Osteocyte (in vitro differentiated cells): ENCODE measurements around the gene KRT12. TPM values are rescaled to one million over a fixed set of nuclear protein-coding genes. Genes with fewer than 3 reads are reported as not detected.

ENCODE experiments used
- DNase-seq: peaks from one replicate; pipeline ENCODE4 v3.0.0; 2021; ENCODE audit warnings: mixed read lengths; ENCODE audit not compliant: unreplicated experiment; ENCODE audit errors: extremely low spot score
- H3K27ac Mint-ChIP-seq: one replicate; pipeline ENCODE4 v1.8.0; 2021; ENCODE audit warnings: mild to moderate bottlenecking, mixed read lengths; ENCODE audit not compliant: unreplicated experiment
- H3K27me3 Mint-ChIP-seq: one replicate; pipeline ENCODE4 v1.8.0; 2021; ENCODE audit warnings: mixed read lengths; ENCODE audit not compliant: unreplicated experiment
- H3K36me3 Mint-ChIP-seq: one replicate; pipeline ENCODE4 v1.8.0; 2021; ENCODE audit warnings: mixed read lengths; ENCODE audit not compliant: unreplicated experiment
- H3K4me1 Mint-ChIP-seq: one replicate; pipeline ENCODE4 v1.8.0; 2021; ENCODE audit warnings: mixed read lengths; ENCODE audit not compliant: unreplicated experiment
- H3K4me3 Mint-ChIP-seq: one replicate; pipeline ENCODE4 v1.8.0; 2021; ENCODE audit warnings: mild to moderate bottlenecking, moderate library complexity, mixed read lengths; ENCODE audit not compliant: unreplicated experiment
- H3K9me3 Mint-ChIP-seq: one replicate; pipeline ENCODE4 v1.8.0; 2021; ENCODE audit warnings: mixed read lengths; ENCODE audit not compliant: unreplicated experiment
- CTCF ChIP-seq: fragments of 200-600 bp; sonication (generic); IDR thresholded peaks from 2 replicates; pipeline ENCODE4 v1.5.0; 2021; ENCODE audit warnings: antibody characterized with exemption, mild to moderate bottlenecking, moderate library complexity
- total RNA-seq: library from RNA; stranded (reverse); gene quantifications from 2 replicates; pipeline ENCODE4 v1.2.1, GENCODE V29; 2021

The KRT12 gene
- total RNA-seq, 1 donor from 2014 or later = not detected

GRCh38 chr17:40884708-40885512, 17.9 kb upstream of the KRT12 start, which contains the start of gene KRT20:
KRT20 (minus strand) TSS chr17:40885242; CDS start chr17:40885185, 57 bp downstream.
- peak; percentile 6 for TF ChIP-seq CTCF
- H3K36me3 Mint-ChIP-seq = no peaks in the 10 kb centered on the region
- H3K4me1 Mint-ChIP-seq = no peaks in the 10 kb centered on the region
- no peak within 1 kb of the TSS for H3K27ac Mint-ChIP-seq
- DNase-seq = no peak
- H3K4me3 Mint-ChIP-seq = no peak within 1 kb of the TSS
- peaks cover 42% of the 10 kb centered on the region for H3K27me3 Mint-ChIP-seq
- no peaks in the 10 kb centered on the region for H3K9me3 Mint-ChIP-seq

- Mint-ChIP-seq H3K9me3 (no peaks in the 10 kb centered on the region), H3K27me3 (peaks cover 32% of the 10 kb centered on the region), H3K4me3 (no peak overlapping the region), H3K36me3 (no peaks in the 10 kb centered on the region), H3K27ac (no peak overlapping the region), H3K4me1 (no peaks in the 10 kb centered on the region)
- no peak for DNase-seq
- no peak for TF ChIP-seq CTCF
Observed at GRCh38 chr17:40883626-40884334, 16.8 kb upstream of the KRT12 start.

GRCh38 chr17:40883031-40883430, 16.0 kb upstream of the KRT12 start:
- Mint-ChIP-seq H3K4me1 (no peaks in the 10 kb centered on the region), H3K36me3 (no peaks in the 10 kb centered on the region), H3K27ac (no peak overlapping the region), H3K9me3 (no peaks in the 10 kb centered on the region), H3K27me3 (peaks cover 25% of the 10 kb centered on the region), H3K4me3 (no peak overlapping the region)
- no peak for DNase-seq
- TF ChIP-seq CTCF = no peak

GRCh38 chr17:40879026-40879425, 12.0 kb upstream of the KRT12 start:
- H3K4me1 Mint-ChIP-seq = no peaks in the 10 kb centered on the region
- no peak for DNase-seq
- no peak for TF ChIP-seq CTCF
- no peaks in the 10 kb centered on the region for H3K9me3 Mint-ChIP-seq
- H3K36me3 Mint-ChIP-seq = no peaks in the 10 kb centered on the region
- no peak overlapping the region for H3K4me3 Mint-ChIP-seq
- peaks cover 14% of the 10 kb centered on the region for H3K27me3 Mint-ChIP-seq
- H3K27ac Mint-ChIP-seq = no peak overlapping the region

GRCh38 chr17:40878044-40878443, 11.0 kb upstream of the KRT12 start:
- DNase-seq = no peak
- no peak overlapping the region for H3K4me3 Mint-ChIP-seq
- H3K27ac Mint-ChIP-seq = no peak overlapping the region

More at GRCh38 chr17:40878044-40878443, 11.0 kb upstream of the KRT12 start:
- TF ChIP-seq CTCF = no peak
- H3K9me3 Mint-ChIP-seq = no peaks in the 10 kb centered on the region
- peaks cover 1% of the 10 kb centered on the region for H3K4me1 Mint-ChIP-seq
- H3K27me3 Mint-ChIP-seq = peaks cover 7% of the 10 kb centered on the region
- H3K36me3 Mint-ChIP-seq = no peaks in the 10 kb centered on the region
